GM19324 (cell line): ENCODE results near the gene DNLZ.

ENCODE experiments used
- ATAC-seq: cut with Tn5 transposase; IDR thresholded peaks from one replicate; pipeline ENCODE4 v1.9.1; 2021; ENCODE audit warnings: mild to moderate bottlenecking, moderate library complexity; ENCODE audit not compliant: unreplicated experiment, low FRiP score

DNLZ gene

DNA sequence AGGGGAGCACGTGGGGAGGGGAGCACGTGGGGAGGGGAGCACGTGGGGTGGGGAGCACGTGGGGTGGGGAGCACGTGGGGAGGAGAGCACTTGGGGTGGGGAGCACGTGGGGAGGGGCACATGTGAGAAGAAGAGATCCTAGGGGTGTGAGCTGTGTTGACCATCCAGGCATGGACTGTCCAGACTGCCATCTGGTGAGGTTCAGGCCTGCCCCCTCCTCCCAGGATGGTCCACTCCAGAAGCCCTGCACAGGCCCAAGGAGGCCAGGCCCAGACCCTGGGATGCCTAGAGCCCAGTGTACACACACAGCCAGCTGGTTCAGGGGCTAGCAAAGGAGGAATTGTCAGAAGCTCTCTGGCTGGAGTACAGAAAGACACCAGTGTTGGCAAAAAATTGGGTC, 34.1 kb upstream of the DNLZ start:
- no peak for ATAC-seq

DNA sequence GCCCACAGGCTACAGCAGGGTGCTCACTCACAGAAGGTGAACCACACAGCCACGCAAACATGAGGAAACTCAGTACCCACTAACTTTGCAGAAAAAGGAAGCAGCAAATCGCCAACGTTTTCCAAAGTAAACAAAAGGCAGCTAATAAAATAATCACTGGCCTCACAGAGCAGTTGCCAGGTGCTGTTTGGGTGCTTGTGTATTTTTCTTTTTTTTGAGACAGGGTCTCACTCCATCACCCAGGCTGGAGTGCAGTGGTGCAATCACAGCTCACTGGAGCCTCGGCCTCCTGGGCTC, 32.6 kb upstream of the DNLZ start:
- no peak for ATAC-seq

DNA sequence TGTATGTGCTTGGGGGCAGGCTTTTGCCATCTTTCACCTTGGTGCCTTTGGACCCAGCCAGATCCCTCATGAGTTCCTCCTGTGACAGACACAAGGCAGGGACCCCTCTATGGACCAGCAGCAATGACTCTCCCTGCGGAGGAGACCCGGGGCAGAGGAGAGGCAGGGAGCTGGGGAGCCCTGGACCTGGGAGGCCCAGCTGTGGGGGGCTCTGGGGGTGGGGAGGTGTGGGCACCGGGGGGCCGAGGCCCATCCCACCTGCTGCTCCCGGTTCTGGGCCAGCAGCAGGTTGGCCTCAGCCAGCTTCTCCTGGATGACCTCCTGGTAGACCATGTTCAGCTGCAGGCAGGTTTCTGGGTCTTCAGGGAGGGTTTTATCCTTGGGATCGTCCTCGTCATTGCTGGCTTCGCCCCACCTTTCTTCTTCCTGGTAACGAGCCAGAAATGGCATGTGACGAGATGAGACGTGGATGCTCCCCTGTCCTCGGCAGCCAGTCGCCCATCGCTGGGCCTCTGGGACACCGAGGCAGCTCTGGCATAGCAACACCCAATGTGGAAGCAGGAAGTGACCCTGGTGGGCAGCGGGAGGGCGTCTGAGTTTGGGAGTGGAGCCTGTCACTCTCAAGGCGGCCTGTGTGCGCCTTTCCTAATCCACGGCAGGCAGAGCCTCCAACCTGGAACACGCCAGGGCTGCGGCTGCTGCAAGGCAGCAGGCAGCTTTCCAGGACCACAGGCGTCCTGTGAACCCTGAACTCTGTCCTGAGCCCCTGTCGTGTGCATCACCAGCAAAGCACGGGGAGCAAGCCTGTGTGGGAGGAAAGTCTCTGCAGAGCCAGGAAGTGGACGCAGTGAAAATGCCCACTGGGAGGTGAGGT, 32.0 kb upstream of the DNLZ start:
- no peak for ATAC-seq

DNA sequence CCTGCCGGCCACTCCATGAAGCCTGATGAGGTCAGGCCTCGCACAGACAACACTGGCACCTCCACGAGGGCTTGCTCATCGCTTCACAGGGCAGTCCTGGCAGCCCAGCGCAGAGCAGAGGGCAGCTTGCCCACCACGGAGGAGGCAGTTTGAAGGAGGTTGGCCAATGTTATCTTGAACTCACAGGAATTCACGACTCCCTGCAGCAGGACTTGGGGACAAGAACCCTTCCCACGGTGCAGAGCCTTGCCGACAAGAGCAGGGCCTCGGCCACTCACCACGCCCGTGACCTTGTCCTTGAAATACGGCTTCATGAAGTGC, 31.4 kb upstream of the DNLZ start:
- no peak for ATAC-seq

DNA sequence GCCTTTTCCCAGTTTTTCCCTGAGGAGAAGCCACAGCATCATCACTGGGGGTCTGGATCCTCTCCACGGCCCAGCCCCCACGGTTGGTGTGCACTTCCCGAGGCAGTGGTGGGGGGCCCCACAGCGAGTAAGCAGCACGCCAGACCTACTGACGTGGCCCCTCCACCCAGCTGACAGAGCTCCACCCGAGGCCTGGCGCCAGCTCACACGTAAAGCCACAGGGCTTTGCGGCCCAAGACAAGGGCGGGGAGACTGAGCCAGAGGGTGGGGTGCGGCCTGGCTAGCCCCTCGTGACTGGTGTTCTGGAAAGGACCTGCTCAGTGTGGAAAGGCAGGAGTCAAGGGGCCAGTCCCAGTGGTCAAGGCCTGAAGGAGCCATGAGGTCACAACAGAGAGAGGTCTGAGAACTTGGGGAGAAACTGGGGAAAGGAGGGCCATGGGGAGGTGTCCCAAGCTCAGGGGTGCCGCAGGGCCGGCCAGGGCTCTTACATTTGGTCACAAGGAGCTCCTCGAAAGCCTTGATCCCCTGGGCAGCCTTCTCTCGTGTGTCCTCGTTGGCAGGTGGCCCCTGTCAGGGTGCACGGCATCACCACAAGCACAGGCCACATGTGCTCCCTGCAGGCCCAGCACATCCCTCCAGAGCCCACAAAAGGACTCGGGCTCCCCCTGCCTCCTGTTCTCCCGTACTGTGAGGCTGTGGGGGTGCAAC, 30.9 kb upstream of the DNLZ start:
- no peak for ATAC-seq

DNA sequence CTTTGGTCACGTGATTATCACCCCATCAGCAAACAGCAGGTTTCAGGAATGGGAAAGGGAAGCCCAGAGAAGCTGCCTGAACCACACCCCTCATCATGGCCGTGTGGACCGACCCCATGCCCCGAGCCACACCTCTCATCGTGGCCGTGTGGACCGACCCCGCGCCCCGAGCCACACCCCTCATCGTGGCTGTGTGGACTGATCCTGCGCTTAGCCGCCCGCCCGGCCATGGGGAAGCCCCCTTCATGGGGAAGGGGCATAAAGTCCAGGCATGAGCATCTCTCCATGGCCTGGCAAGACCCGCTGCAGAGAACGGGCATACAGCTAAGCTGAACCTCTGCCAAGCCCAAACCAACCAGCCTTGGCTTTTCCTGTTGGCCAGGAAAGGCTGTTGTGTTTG, 30.0 kb upstream of the DNLZ start:
- no peak for ATAC-seq

DNA sequence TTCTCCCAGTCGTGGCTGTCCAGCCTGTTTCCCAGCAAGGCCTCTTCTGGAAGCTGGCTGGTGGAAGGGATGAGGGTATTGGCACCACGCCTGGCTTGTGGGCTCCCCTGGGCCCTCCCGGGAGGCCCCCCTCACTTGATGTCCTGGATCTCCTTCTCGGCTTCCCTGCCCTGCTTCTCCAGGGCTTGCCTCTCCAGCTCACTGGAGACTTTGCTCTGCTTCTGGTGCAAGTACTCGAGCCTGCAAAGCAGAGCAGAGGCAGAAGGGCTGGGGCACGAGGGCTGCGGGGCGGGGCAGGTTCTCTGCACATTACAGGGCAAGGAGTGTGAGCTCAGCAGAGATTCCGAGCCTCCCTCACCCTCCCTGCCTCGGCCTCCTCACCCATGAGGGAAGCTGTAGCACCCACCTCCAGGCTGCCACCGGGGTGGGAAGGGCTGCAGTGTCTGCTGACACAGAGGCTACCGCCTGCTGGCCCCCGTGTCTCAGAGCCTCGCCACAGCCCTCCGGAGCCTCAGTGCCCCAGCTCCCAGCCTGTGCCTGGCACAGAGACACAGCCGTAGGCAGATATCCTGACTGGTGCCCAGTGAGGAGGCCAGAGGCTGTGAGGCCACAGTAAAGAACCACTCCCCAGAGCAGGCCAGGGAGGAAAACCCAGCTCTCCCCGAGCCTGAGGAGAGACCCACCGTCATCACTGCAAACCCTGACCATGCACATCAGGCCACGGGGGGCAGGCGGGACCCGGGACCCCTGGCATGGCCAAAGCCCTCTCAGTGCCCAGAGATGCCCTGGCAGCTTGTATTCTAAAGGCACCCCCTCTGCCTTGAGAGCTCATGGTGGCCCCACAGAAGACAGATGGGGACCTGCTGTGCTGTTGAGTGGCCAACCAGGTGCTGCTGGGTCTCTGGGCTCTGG, 29.2 kb upstream of the DNLZ start:
- ATAC-seq, result no peak

DNA sequence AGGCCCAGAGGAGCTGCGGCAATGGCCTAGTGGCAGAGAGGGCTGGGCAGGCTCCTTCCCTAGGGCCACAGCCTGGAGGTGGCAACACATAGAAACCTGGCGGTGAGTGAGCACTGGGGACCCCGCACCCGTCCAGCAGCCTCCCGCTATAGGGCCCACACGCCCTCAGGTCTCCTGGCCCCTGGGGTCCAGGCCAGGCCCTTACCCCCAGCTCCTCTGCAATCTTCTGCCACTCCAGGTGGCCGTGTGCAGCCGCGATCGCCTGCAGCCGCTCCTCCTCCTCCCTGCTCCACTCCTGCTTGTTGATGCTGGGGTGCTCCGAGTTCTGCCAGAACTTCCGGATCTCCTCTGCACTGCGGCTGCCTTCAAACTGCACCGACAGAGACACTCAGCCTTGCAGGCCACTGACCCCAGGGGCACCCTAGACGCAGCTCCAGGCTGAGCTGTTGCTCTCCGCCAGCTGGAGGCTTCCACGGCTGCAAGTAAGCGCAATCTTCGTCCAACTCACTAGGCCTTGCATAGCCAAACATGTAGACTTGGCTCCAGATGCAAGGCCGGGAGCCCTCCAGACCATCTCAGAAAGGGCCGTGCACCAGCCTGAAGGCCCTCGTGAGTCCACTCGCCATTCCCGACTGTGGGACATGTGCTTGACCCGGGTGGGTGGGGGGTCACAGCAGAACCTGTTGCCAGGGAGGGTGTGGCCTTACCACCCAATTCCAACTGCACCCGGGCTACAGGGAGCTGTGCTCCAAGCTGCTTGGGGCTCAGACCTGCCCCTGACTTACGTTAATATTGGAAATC, 28.4 kb upstream of the DNLZ start:
- no peak for ATAC-seq

DNA sequence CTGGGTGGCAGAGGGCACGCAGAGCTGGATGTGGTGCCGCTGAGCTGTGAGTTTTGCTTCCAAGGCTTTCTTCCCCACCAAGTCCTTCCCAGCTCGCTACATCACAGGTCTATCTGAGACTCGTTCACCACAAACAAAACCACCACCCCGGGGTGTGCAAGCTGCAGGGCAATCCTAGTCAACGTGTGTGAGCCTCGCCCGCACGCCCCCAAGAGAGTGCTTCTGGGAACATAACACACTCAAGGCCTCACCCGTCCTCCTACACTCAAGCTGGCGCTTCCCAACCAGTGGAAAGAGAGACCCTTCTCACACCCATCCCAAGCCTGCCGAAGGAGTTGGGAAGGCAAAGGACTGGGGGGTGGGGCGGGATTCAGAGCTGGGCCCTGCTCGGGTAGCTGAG, 25.9 kb upstream of the DNLZ start:
- no peak for ATAC-seq

DNA sequence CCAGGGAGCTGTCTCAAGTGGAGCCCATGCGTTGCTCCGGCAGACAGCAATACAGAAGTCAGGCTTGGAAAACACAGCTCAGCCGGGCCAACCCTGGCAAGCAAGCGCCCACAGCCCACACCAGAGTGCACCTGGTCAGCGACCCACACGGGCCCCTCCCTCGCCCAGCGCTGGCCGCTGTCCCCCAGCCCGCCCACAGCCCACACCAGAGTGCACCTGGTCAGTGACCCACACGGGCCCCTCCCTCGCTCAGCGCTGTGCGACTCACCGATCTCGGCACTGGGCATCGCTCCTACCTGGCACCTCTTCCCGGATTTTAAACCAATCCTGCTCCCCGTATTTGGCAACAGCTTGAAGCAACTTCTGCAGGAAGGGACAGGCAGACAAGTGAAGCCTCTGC, 23.7 kb upstream of the DNLZ start:
- no peak for ATAC-seq

DNA sequence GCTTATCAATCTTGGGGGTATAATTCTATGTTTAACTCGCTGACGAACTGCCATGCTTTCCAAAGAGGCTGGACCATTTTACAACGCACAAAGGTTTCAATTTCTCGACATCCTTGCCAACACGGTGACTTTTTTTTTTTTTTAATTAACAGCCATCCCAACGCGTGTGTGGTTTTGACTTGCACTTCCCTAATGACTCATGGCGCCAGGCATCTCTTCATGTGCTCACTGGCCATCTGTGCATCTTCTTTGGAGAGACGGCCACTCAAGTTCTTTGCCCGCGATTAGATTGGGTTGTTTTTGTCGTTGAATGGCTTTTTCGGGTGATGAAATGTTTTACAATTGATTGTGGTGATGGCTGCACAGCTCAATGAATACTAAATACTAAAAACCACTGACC, 22.5 kb upstream of the DNLZ start:
- ATAC-seq, result no peak

DNA sequence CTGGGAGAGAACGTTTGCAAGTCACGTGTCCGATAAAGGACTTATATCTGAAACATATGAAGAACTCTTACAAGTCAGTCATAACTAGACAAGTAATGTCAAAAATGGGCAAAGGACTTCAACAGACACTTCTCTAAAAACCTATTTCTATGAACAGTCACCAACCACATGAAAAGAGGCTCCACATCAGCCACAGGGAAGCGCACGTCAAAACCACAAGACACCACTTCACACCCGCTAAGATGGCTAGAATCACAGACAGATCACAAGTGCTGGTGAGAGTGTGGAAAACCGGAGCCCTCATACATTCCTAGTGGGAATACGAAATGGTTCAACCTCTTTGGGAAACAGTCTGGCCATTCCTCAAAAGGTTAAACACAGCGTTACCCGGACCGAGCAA, 21.5 kb upstream of the DNLZ start:
- ATAC-seq, result no peak

DNA sequence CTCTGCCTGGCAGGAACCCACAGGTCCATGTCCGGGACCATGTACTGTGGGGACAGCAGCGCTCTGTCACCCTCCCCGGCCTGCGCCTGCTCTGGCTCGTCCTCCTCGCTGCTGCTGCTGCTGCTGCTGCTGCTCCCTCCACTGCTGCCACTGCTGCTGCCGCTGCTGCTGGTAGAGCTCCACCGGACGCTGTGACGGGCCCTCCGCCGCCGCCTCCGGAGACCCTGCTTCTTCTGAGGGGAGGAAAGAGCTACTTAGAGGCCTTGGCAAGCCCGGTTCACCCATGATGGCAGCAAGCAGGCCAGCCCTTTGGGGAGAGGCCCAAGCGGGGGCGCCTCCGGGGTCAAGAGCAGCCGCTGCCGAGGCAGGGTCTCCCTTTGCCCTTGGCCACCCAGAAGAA, 19.9 kb upstream of the DNLZ start:
- ATAC-seq, result no peak

DNA sequence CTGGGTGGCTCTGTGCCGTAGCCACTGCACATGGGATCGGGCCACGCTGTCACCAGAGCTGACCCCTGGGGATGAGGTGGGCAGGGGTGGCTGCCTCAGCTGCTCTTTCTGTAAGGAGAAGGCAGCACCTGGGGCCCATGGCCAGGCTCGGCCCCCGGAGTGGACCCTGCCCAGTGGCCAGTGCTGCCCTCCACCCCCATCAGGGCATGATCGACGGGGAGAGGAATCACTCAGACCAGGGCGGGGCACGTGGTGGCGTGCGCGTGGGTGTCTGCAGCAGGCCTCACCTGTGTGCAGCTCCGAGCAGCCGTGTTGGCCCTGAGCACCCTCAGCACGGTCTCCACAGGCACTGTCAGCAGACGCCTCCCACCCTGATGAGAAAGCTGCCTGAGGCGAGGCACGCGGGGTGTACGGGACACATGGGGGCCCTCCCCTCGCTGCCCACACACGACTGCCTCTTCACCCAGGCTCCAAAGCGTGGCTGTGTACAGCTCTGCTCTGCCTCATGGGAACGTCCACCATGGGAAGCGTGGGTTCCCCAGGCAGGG, 18.5 kb upstream of the DNLZ start:
- no peak for ATAC-seq

DNA sequence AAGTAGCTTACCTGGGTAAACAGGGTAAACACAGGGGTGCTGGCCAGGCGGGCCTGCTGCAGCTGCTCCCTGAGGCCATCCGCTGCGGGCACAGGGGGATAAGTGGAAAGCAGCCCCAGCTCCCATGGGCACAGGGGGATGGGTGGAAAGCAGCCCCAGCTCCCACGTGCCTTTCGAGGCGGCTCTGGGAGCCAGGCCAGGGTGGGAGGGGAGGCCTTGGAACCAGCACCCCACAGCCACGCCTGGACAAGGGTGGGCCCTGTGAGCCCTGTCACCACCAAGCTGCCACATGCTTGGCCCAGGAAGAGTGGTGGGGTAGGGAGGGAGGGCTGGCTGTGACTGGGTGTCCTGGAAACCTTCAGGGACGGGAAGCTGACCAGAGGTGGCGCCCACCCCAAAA, 17.8 kb upstream of the DNLZ start:
- no peak for ATAC-seq

DNA sequence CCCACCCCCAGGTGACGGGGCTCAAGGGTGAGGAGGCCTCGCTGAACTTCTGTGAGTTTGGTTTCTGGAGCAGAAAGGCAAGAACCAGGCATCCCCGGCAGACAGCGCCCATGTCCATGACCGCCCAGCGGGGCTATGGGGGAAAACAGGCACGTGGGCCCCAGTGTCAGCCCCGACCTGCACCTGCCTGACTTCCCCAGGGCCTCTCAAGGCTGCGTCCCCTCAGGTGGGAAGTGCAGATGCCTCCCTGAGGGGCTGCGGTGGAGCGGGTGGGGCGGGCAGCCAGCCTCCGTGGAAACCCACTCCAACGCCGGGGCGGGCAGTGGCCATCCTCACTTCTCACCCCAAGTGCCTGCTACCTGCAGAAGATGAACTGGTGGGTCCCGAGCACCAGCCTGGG, 16.8 kb upstream of the DNLZ start:
- no peak for ATAC-seq

DNA sequence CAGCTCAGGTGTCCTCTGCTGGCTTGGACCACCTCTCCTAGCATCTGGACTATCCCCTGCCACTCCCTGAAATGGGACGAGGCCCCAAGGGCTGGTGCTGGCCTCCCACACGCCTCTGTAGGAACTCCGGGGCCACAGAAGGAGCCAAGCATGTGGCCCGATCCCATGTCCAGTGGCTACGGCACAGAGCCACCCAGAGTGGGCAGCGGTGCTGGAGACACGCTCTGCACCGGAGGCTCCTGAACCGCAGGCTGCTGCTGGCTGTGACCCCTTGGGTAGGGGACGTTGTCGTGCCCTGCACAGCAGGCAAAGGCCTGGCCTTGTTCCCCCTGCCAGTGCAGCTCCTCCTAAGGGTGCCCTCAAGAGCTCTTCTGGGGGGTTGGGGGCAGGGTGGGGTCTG, 16.3 kb upstream of the DNLZ start:
- ATAC-seq, result no peak

DNA sequence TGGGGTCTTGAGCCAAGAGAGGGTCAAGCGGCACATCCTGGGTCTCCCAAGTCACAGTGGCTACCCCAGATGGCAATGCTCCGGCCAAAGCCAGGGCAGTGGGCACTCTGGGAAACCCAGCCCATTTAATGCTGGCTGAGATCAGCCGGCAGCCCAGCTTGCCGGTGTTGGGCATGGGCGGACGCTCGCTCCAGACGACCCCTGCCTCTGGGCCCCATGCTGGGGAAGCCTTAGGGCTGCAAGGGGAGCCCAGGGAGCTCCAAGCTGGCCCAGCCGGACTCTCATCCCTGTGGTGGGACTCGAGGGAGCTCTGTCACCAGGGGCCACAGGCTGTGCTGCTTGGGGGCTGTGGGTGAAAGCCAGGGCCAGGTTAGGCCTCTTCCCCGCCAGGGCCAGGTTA, 15.9 kb upstream of the DNLZ start:
- ATAC-seq, result no peak

DNA sequence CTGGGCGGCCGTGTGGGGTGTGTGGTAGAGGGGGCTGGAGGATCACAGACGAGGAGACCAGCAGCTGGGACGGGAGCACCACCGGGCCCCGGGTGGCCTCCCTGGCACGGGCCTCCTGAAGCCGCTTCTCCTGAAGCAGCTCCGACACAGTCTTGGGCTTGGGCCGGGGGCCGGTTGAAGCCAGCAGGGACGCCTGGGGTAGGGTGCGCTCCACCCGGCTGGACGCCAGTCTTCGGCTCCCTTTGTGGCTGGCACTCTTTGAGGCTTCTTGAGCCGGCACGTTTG, 15.4 kb upstream of the DNLZ start:
- no peak for ATAC-seq

DNA sequence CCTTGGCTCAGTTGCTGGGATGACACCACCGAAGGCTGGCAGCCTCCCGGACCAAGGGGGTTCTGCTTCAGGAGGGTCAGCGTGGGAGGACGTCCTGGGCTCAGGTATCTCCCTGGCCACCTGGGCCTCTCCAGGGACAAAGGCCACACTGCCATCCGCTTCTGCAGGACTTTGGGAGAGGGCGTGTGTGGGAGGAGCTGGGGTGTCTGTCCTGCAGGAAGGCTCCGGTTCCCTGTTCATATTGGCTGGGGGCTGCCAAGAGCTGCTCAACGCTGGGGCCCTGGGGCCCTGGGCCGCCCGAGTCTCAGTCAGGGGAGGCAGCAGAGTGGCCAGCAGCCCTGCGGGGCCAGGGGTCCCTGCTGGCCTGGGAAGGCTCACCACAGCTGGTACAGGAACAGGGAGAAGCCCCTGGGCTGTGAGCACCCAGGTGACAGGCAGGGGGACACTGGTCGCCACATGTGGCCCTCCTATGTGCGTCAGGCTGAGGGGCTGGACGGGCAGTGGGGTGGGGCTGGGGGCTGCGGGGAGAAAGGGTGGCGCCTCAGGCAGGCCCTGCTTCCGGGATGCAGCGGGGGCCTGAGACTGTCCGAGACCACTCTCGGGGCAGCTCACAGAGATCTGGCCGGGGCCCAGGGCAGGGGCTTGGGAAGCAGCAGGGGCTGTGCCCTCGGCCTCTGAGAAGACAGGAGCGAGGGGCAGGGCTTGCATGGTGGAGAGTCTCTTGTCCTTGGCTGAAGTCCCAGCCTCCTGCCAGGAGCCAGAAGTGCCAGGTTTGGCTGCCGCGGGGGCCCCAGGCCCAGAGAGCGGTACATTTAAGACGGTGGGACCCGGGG, 14.8 kb upstream of the DNLZ start:
- no peak for ATAC-seq
